ENCODE data around the gene RFNG. TPM values are rescaled to one million over a fixed set of nuclear protein-coding genes. Genes with fewer than 3 reads are reported as not detected.

The RFNG gene
- total and polyA plus RNA-seq, 2 of the 13 experiments (the other 11 are each of a cell fraction or from before 2014, with no cell fraction given) = 61.4 to 64.0 TPM

- no peak for TF ChIP-seq IKZF4 (CRISPR knock-in tag; IDR thresholded peaks at IDR 0.05; ENCODE audit: borderline replicate concordance, low read depth, not compliant biosample characterization)
- TF ChIP-seq, protein P1, sequence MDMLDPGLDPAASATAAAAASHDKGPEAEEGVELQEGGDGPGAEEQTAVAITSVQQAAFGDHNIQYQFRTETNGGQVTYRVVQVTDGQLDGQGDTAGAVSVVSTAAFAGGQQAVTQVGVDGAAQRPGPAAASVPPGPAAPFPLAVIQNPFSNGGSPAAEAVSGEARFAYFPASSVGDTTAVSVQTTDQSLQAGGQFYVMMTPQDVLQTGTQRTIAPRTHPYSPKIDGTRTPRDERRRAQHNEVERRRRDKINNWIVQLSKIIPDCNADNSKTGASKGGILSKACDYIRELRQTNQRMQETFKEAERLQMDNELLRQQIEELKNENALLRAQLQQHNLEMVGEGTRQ (IDR thresholded peaks at IDR 0.05; ENCODE audit: low read depth, low read length) = no peak
- TF ChIP-seq, protein P1 (CRISPR knock-in tag; IDR thresholded peaks at IDR 0.05; ENCODE audit: borderline replicate concordance) = no peak
- TF ChIP-seq NBN (conservative IDR thresholded peaks at IDR 0.05) = no peak
- 0 out of 2 replicates have a peak, but pooled peaks have one; percentile 83 for TF ChIP-seq ZNF20 (CRISPR knock-in tag; IDR thresholded peaks at IDR 0.05)
- TF ChIP-seq ZSCAN25 (CRISPR knock-in tag; IDR thresholded peaks at IDR 0.05) = peak; percentile 100
- 0 out of 2 replicates have a peak, but pooled peaks have one; percentile 39 for TF ChIP-seq ZNF790 (CRISPR knock-in tag; IDR thresholded peaks at IDR 0.05; ENCODE audit: borderline replicate concordance)
- no peak for TF ChIP-seq ZNF569 (CRISPR knock-in tag; IDR thresholded peaks at IDR 0.05; ENCODE audit: borderline replicate concordance)
- no peak for TF ChIP-seq ZNF33A (CRISPR knock-in tag; IDR thresholded peaks at IDR 0.05; ENCODE audit: borderline replicate concordance)
- 0 out of 2 replicates have a peak, but pooled peaks have one; percentile 33 for TF ChIP-seq ISX (CRISPR knock-in tag; conservative IDR thresholded peaks at IDR 0.05)
- TF ChIP-seq HHEX (CRISPR knock-in tag; IDR thresholded peaks at IDR 0.05) = 0 out of 2 replicates have a peak, but pooled peaks have one; percentile 50
- TF ChIP-seq ATRX (CRISPR knock-in tag; IDR thresholded peaks at IDR 0.05; ENCODE audit: borderline replicate concordance) = no peak
- no peak for TF ChIP-seq NR2F2 (IDR thresholded peaks at IDR 0.05; ENCODE audit: borderline replicate concordance, low read depth)
- TF ChIP-seq TAF1 (CRISPR knock-in tag; IDR thresholded peaks at IDR 0.05) = peak; percentile 58; the same call in 1 of the 2 replicates
- no peak for TF ChIP-seq MLLT10 (CRISPR knock-in tag; IDR thresholded peaks at IDR 0.05)
- TF ChIP-seq ZNF788 (CRISPR knock-in tag; IDR thresholded peaks at IDR 0.05; ENCODE audit: borderline replicate concordance) = peak; percentile 93
- no peak for TF ChIP-seq ZNF615 (CRISPR knock-in tag; IDR thresholded peaks at IDR 0.05; ENCODE audit: borderline replicate concordance)
- 0 out of 2 replicates have a peak, but pooled peaks have one; percentile 47 for TF ChIP-seq GPN1 (CRISPR knock-in tag; IDR thresholded peaks at IDR 0.05; ENCODE audit: borderline replicate concordance)
- TF ChIP-seq SALL2 (CRISPR knock-in tag; IDR thresholded peaks at IDR 0.05) = peak; percentile 87
- peak; percentile 94 for TF ChIP-seq TCF7L2 (IDR thresholded peaks at IDR 0.05; ENCODE audit: low read depth, low read length)
- peak; percentile 79 for TF ChIP-seq FOSL2 (CRISPR knock-in tag; IDR thresholded peaks at IDR 0.05)
- TF ChIP-seq CREM (IDR thresholded peaks at IDR 0.05) = peak; percentile 59; the same call in 1 of the 2 replicates
- TF ChIP-seq CREM (CRISPR knock-in tag; IDR thresholded peaks at IDR 0.05) = no peak
- no peak for TF ChIP-seq RFX5 (IDR thresholded peaks at IDR 0.05; ENCODE audit: low read depth, low read length)
- TF ChIP-seq CBX2 (IDR thresholded peaks at IDR 0.05; ENCODE audit: low read depth, low read length) = no peak
- TF ChIP-seq CBX2 (CRISPR knock-in tag; IDR thresholded peaks at IDR 0.05; ENCODE audit: low read depth) = no peak
- no peak; the same call in 1 of the 2 replicates for TF ChIP-seq ZNF570 (CRISPR knock-in tag; IDR thresholded peaks at IDR 0.05; ENCODE audit: borderline replicate concordance)
- peak; percentile 82 for TF ChIP-seq KMT2A (CRISPR knock-in tag; IDR thresholded peaks at IDR 0.05)
- TF ChIP-seq BRCA1 (CRISPR knock-in tag; IDR thresholded peaks at IDR 0.05) = peak; percentile 91
- peak; percentile 87 for TF ChIP-seq HDAC2 (CRISPR knock-in tag; IDR thresholded peaks at IDR 0.05)
- TF ChIP-seq ZFP41 (CRISPR knock-in tag; IDR thresholded peaks at IDR 0.05; ENCODE audit: borderline replicate concordance) = no peak; the same call in 1 of the 2 replicates
- TF ChIP-seq MZF1 (CRISPR knock-in tag; IDR thresholded peaks at IDR 0.05; ENCODE audit: borderline replicate concordance) = no peak
These were observed 50.6 kb downstream of the RFNG start (continued) for GRCh38 chr17:82000803-82001570.
